AG20443 (cell line): ENCODE results near the gene EEFSEC.

Experiments
- DNase-seq: peaks from one replicate; pipeline ENCODE4 v3.0.0; 2012; ENCODE audit warnings: low spot score, mixed read lengths

Gene EEFSEC

GRCh38 chr3:128185630-128186447 is 32.6 kb downstream of the EEFSEC start:
- DNase-seq = no peak

GRCh38 chr3:128187495-128187894 is 34.2 kb downstream of the EEFSEC start:
- no peak for DNase-seq

- no peak for DNase-seq
Measured at GRCh38 chr3:128188326-128188725, 35.0 kb downstream of the EEFSEC start.

- DNase-seq = no peak
Measured at GRCh38 chr3:128188956-128189355, 35.7 kb downstream of the EEFSEC start.

- no peak for DNase-seq
Measured at GRCh38 chr3:128190501-128190900, 37.2 kb downstream of the EEFSEC start.

- no peak for DNase-seq
Measured at GRCh38 chr3:128192131-128192530, 38.9 kb downstream of the EEFSEC start.

GRCh38 chr3:128193168-128193567 is 39.9 kb downstream of the EEFSEC start:
- DNase-seq = no peak

GRCh38 chr3:128194843-128195242 is 41.6 kb downstream of the EEFSEC start:
- DNase-seq = no peak

- no peak for DNase-seq
Measured at GRCh38 chr3:128195369-128195768, 42.1 kb downstream of the EEFSEC start.

GRCh38 chr3:128195802-128196201 is 42.5 kb downstream of the EEFSEC start:
- no peak for DNase-seq

GRCh38 chr3:128196647-128197046 is 43.4 kb downstream of the EEFSEC start:
- DNase-seq = no peak

- no peak for DNase-seq
Measured at GRCh38 chr3:128197855-128198254, 44.6 kb downstream of the EEFSEC start.

- no peak for DNase-seq
Measured at GRCh38 chr3:128198313-128198712, 45.0 kb downstream of the EEFSEC start.

- no peak for DNase-seq
Measured at GRCh38 chr3:128199110-128199509, 45.8 kb downstream of the EEFSEC start.

GRCh38 chr3:128201158-128201755 is 48.0 kb downstream of the EEFSEC start:
- no peak for DNase-seq

- no peak for DNase-seq
Measured at GRCh38 chr3:128203169-128203568, 49.9 kb downstream of the EEFSEC start.

- DNase-seq = no peak
Measured at GRCh38 chr3:128205558-128206145, 52.4 kb downstream of the EEFSEC start.

- no peak for DNase-seq
Measured at GRCh38 chr3:128207951-128208350, 54.7 kb downstream of the EEFSEC start.

GRCh38 chr3:128210711-128211110 is 57.4 kb downstream of the EEFSEC start:
- no peak for DNase-seq

- DNase-seq = no peak
Measured at GRCh38 chr3:128214056-128214455, 60.8 kb downstream of the EEFSEC start.

- DNase-seq = no peak
Measured at GRCh38 chr3:128215290-128215689, 62.0 kb downstream of the EEFSEC start.

GRCh38 chr3:128215800-128216495 is 62.7 kb downstream of the EEFSEC start:
- DNase-seq = no peak
